DOHH2 (cell line): Measurements from ENCODE around the gene ZYX.

Source experiments
- CTCF ChIP-seq: fragments of 200-600 bp; sonication (generic); IDR thresholded peaks from one replicate; pipeline ENCODE4 v1.5.1; 2014; ENCODE audit warnings: antibody characterized with exemption, mild to moderate bottlenecking, low read depth, low read length; ENCODE audit not compliant: poor library complexity, severe bottlenecking
- EZH2phosphoT487 ChIP-seq: fragments of 200-600 bp; sonication (generic); IDR thresholded peaks from 2 replicates; pipeline ENCODE4 v1.6.1; 2017; ENCODE audit warnings: borderline replicate concordance, mild to moderate bottlenecking, antibody characterized with exemption, low read length, moderate library complexity, mixed read lengths

DNA sequence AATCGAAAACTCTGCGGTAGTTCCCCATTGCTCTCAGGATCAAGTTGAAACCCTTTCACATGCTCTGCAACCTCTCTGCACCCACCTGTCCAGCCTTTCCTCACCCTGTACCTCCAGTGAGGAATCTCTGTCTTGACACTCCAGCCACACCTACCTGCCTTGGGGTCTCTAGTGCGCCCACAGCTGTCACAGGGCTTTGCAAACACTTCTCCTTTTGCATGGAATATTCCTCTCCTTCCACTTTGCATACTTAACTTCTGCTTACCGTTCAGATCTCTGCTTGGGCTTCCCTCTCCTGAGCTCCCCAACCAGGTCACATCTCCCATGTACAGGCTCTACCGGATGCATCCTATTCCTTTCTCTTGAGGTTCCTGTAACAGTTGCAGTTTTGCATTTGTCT lies 6.6 kb upstream of the ZYX start:
- TF ChIP-seq CTCF (no peak), EZH2phosphoT487 (no peak)
